ENCODE measurements around the gene SMG9. TPM values are rescaled to one million over a fixed set of nuclear protein-coding genes. Genes with fewer than 3 reads are reported as not detected.
A peak's percentile ranks its signal among the peaks of the same experiment; 100 is the strongest.

SMG9 gene
- total RNA-seq, 4 donors from 2014 or later, result 16.0 to 22.7 (median 21.1) TPM

GRCh38 chr19:43760941-43761340 is 6.2 kb upstream of the SMG9 start:
- peak overlapping the region in 2 of 4 donors; percentile 98 to 99 for H3K27ac ChIP-seq
- TF ChIP-seq POLR2A (IDR thresholded peaks at IDR 0.05) (no peak), CTCF (IDR thresholded peaks at IDR 0.05) (no peak)
- no peaks in the 10 kb centered on the region for H3K27me3 ChIP-seq
- intact Hi-C loops (cut with DNase I), result no loop called here
- WGBS, 2 donors, result 83 to 90% methylated on average over 4 of the region's 4 CpGs
- H3K4me1 ChIP-seq, result peaks cover 36 to 80% (median 42%) of the 10 kb centered on the region in 3 donors
- H3K9me3 ChIP-seq, result no peaks in the 10 kb centered on the region
- H3K4me3 ChIP-seq, result no peak overlapping the region
- no peaks in the 10 kb centered on the region for H3K36me3 ChIP-seq
- no peak for DNase-seq

DNA sequence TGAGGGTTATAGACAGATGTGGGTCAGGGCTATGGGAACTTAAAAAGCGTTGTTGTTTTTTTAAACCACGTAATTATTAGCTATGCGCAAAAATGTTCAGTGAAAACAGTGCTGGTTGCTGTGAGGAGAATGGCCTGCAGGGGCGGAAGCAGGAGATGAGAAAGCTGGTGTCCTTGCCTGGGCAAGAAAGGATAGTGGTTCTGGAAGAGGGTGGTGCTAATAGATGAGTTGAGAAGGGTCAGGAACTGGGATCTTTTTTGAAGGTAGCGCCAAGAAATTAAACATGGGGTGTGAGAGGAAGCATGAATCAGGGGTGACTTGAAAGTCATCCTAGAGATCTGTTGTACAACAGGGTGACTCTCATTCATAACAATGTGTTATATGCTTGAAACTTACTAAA is 4.8 kb upstream of the SMG9 start:
- TF ChIP-seq POLR2A (IDR thresholded peaks at IDR 0.05) (no peak), CTCF (IDR thresholded peaks at IDR 0.05) (peak in 3 of 6 experiments; percentile 32 to 62 (median 50))
- Histone ChIP-seq H3K9me3 (no peaks in the 10 kb centered on the region), H3K27me3 (no peaks in the 10 kb centered on the region), H3K4me1 (peaks cover 25 to 75% (median 31%) of the 10 kb centered on the region in 3 donors), H3K27ac (peak overlapping the region; percentile 81 to 99 (median 97)), H3K36me3 (no peaks in the 10 kb centered on the region), H3K4me3 (no peak overlapping the region)
- intact Hi-C loops (cut with DNase I), result no loop called here
- 28 to 29% methylated on average over 5 of the region's 5 CpGs for WGBS, 2 donors
- no peak for DNase-seq

DNA sequence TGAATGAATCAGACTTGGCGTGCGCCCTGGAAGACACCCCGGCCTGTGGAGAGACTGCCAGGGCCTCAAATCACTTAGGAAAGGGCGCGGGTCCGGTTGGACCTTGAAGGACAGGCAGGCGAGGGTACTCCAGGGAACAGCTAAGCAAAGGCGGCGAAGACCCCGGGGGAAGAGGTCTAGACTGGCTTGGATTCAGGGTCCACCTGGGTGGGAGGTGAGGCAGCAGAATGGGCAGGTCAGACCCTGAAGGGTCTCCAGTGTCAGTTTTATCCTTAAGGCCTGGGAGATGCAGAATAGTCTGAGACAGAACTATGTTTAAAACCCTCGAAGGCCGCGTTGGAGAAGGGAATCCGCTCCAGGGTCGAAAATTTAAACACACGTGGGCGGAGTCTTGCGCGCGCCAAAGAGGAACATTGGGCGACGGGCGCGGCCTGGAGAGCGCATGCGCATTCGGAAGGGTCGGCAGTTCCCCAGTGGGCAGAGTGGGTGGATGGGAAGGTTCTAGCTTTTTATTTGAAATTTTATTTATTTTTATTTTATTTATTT is 567 bp upstream of the SMG9 start:
- no peak for TF ChIP-seq POLR2A (IDR thresholded peaks at IDR 0.05)
- no peak for TF ChIP-seq CTCF (IDR thresholded peaks at IDR 0.05)
- 0% methylated on average over 24 to 28 of the region's 28 CpGs for WGBS, 2 donors
- intact Hi-C loops (cut with DNase I), result no loop called here
- H3K4me1 ChIP-seq, result peaks cover 35 to 94% (median 51%) of the 10 kb centered on the region in 3 donors
- peak overlapping the region; percentile 96 to 99 (median 98) for H3K27ac ChIP-seq
- no peaks in the 10 kb centered on the region for H3K9me3 ChIP-seq
- H3K4me3 ChIP-seq, result peak overlapping the region; percentile 60 to 78 (median 68)
- H3K36me3 ChIP-seq, result peaks cover 4 to 12% (median 10%) of the 10 kb centered on the region in 3 donors
- no peak for DNase-seq
- no peaks in the 10 kb centered on the region for H3K27me3 ChIP-seq

GRCh38 chr19:43754253-43754502 is 584 bp downstream of the SMG9 start:
- H3K36me3 ChIP-seq, result peaks cover 8 to 23% (median 16%) of the 10 kb centered on the region in 3 donors
- peaks cover 35 to 94% (median 51%) of the 10 kb centered on the region in 3 donors for H3K4me1 ChIP-seq
- TF ChIP-seq CTCF (IDR thresholded peaks at IDR 0.05) (no peak), POLR2A (IDR thresholded peaks at IDR 0.05) (no peak)
- H3K27me3 ChIP-seq, result no peaks in the 10 kb centered on the region
- WGBS, 2 donors, result 0 to 1% methylated on average over 10 of the region's 11 CpGs
- DNase-seq, result no peak
- peak overlapping the region; percentile 96 to 99 (median 98) for H3K27ac ChIP-seq
- H3K4me3 ChIP-seq, result peak overlapping the region; percentile 60 to 78 (median 68)
- intact Hi-C loops (cut with DNase I), result no loop called here
- no peaks in the 10 kb centered on the region for H3K9me3 ChIP-seq

DNA sequence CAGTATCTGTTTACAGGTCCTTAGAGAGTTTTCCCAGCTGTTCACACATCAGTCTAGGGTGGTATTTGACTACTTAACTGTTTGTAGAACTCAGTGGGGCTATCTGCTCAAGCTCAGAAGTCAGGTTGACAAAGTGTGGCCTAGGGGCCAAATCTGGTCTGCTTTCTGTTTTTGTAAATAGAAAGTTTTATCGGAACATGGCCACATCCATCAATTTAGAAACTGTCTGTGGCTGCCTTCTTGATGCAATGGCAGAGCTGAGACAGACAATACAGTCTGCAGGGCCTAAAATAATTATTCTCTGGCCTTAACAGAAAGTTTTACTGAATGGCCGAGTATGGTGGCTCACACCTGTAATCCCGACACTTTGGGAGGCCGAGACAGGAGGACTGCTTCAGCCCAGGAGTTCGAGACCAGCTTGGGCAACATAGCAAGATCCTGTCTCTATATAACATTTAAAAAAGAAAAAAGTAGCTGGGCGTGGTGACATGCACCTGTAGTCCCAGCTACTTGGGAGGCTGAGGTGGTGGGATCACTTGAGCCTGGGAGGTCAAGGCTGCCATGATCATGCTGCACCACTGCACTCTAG is 2.4 kb downstream of the SMG9 start:
- TF ChIP-seq POLR2A (IDR thresholded peaks at IDR 0.05), result no peak
- TF ChIP-seq CTCF (IDR thresholded peaks at IDR 0.05), result no peak
- peak overlapping the region; percentile 22 to 99 (median 97) for H3K27ac ChIP-seq
- intact Hi-C loops (cut with DNase I), result no loop called here
- H3K4me1 ChIP-seq, result peaks cover 27 to 80% (median 41%) of the 10 kb centered on the region in 3 donors
- no peak for DNase-seq
- H3K9me3 ChIP-seq, result no peaks in the 10 kb centered on the region
- H3K36me3 ChIP-seq, result peaks cover 16 to 41% (median 23%) of the 10 kb centered on the region in 3 donors
- H3K4me3 ChIP-seq, result no peak overlapping the region
- no peaks in the 10 kb centered on the region for H3K27me3 ChIP-seq
- 58 to 78% methylated on average over 3 to 6 of the region's 6 CpGs for WGBS, 2 donors

All from esophagus squamous epithelium (tissue), 5 donors.